Stimulated activated CD8-positive, alpha-beta memory T cell treated with anti-CD3 and anti-CD28 coated beads, Interleukin-7, amount 100 ng/mL, for 48 hours (primary cell): ENCODE results near the gene PRRC1.

ENCODE experiments used
- DNase-seq, 2 donors: peaks; one replicate each; pipeline ENCODE4 v3.0.0-alpha.2; 2020; ENCODE audit warnings: low read depth in 1 of 2; ENCODE audit errors: extremely low read depth in 1 of 2

Gene PRRC1

DNA sequence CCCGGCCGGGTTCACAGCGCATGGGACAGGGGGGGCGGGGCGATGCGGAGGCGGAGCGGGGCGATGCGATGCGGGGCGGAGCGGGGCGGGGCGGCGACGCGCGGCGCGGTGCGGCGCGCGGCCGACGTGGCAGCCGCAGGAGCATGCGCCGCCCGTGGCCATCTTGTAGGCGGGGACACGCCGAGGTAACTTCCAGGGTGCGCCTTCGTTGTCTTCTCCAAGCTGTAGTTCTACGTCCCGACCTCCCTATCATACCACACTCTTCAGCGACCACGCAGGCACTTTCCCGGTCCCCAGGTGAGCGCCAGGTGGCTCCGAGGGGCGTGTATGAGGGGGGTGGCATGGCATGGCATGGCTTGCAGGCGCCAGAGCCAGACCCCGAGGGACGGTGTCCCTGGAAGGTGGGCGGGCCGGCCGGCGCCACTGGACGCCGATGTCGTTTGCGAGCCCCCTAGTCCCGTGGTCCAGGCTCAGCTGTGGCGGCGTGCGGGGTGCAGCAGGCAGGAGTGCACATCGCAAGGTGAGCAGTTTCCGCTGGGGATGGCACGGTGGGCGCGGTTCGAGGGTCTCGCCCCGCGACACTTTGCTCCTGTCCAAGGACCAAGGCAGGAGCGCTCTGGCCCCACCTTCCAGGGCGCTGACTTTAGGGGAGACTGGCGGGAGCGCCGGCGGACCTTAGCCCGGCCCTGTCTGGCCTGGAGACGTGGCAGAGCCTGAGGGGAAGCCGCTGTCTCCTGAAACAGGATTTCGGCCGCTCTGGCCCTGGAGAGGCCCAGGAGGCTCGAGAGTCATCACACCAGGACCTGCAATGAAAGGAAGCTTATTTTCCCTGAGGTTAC lies at the start of gene PRRC1:
Gene PRRC1, plus strand, starts transcription at position 161 of the 839 bp plus-strand sequence. CDS start 5,840 bp downstream, outside the sequence.
- DNase-seq: peak; percentile 59 to 64

DNA sequence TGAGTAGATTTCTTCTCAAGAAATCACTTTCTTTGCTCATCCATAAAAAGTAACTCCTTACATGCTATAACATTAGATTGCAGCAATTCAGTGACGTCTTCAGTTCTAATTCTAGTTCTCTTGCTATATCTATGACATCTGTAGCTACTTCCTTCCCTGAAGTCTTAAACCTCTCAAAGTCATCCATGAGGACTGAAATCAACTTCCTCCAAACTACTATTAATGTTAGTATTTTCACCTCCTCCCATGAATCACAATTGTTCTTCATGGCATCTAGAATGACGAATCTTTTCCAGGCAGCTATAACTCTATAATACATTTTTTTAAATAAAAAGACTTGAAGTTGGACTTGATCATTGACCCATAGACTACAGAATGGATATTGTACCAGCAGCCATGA lies 46.2 kb upstream of the PRRC1 start:
- DNase-seq: no peak

DNA sequence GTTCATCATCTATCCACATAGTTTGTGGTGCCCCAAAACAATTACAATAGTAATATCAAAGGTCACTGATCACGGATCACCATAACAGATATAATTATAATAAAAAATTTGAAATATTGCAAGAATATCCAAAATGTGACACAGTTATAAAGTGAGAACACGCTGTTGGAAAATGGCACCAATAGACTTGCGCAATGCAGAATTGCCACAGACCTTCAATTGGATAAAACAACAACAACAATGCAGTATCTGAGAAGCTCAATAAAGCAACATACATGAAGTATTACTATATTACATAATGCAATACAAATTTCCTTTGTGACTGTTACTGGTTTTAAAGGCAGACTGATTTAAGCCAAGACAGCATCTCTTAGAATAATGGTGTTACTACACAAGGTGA lies 44.7 kb upstream of the PRRC1 start:
- DNase-seq: no peak

DNA sequence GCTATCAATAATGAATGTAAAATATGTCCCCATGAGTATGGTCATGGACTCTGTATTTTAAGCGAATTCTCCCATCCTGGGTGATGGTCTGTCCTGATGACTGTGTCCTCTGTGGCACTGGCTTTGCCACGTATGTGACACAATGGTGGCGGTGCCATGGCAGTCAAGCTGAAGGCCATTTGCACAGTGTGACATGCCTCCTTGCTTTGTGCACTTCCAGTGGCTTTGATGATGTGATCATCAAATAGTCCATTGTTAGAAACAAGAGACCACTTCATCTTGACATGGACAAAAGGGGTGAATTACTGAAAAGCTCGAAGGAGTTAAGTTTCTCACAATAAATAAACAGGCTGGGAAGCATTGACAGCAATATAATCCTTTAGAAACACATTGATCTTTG lies 31.0 kb upstream of the PRRC1 start:
- DNase-seq: no peak

DNA sequence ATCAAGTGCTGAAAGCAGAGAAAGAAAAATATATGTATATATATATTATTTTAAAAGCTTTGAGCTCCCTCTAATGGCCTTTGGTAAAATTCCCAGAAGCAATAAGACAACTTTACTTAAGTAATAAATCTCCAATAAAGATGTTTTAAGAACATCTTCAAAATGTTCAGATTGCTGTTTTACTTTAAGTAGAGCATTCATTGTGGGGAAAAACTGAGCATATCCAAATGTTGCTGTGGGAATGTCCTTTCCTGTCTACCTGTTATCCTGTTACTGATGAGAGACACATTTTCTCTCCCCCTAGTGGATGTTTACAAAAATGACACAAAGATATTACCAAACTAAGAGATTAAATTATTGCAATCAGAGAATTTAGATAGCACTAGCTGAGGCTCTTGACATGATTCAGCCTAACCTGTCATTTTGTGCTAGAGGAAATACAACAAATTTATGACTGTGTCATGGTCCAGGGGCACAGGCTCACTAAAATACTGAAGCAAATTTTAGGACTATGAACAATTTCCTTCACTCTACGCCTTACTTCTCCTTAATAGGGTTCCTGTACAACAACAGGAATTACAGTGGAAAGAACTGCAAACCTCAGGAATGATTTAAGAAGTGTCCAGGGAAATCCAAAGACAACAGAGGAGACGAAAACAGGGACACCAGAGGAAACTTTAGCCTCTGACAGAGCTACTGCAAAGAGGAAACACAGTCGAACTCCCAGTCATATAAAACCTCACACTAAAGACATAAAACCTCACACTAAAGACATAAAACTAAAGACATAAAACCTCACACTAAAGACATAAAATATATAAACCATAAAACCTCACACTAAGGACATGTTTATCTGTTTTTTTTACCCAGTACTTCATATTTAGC lies 24.3 kb upstream of the PRRC1 start:
- DNase-seq: no peak

DNA sequence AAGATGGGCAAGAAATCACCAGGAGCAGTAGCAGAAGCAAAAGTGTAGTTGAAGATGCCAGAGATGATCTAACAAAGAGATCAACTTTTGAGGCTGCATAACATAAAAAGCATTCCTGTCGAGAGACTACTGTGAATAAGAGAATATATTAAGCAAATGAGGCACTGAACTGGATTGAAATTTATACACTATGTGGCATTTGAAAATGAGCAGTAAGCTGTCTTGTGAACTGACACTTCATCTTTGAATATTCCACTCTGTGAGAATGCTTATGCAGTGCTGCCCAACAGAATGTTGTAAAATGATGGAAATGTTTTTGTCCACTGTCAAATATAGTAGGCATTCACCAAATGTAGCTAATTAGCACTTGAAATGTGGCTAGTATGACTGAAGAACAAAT lies 18.9 kb upstream of the PRRC1 start:
- no peak for DNase-seq

DNA sequence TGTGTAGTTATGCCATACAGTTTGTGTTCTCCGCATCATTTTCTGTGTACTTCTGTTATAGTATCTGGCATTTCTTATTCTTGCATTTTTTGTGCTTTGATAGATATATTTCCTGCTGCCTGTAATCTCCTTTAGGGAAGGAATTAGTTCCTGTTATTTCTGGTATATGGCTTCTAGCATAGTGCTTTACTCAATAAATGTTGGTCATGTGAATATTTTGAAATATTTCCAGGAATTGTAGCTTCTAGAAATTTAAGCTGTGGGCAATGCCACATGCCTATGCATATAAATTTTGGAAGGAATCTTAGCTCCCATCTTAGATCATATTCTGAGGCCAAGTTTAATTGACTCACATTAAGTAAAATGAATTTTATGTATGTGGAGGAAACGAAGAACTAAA lies 11.5 kb upstream of the PRRC1 start:
- DNase-seq: no peak

DNA sequence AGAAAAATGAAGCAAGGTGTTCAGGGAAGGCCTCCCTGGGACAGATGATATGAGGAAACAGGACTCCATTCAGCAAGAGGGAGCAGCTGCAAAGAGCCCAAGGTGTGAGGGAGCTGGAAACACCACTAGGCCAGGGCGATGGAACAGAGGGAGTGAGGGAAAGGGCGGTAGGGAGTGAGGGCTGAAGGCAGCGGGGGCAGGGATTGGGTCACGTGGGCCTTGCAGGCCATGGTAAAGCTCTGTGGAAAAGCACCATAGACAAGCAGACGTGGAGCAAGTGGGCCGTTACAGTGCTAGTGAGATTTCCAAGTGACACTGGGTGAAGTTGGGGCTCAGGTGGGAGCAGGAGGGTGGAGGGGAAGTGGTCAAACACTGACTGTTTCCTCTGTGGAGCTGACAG lies 10.8 kb upstream of the PRRC1 start:
- no peak for DNase-seq

DNA sequence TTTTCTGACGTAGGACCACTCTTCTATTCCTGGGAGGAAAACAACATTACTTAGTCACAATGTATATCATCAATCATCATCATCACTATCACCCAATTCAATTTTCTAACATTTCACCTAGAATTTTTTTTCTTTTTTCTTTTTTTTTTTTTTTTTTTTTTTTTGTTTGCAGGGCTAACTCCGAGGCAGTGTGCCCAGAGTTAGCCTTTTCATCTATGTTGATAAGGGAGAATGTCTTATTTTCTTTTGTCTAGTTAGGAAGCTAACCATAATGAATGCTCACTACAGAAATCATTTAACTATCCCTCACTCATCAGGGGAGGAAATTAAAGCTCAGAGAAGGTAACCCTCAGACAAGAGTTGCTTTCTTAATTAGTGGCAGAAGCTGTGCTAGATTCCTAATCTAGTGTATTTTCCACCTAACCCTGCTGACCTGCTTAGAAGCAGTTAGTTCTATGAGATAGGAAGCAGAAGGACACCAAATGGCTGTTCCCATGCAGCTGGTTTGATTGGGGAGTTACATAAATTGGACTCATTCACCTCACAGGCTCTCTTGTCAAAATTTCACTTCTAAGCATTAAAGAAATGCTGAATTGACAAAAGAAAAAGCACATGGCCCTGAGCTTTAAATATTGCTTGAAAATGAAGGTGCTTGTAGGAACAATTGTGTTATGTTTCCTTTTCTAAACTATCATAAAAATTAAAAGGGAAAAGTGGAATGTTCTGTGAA lies 8.6 kb upstream of the PRRC1 start:
- no peak for DNase-seq

DNA sequence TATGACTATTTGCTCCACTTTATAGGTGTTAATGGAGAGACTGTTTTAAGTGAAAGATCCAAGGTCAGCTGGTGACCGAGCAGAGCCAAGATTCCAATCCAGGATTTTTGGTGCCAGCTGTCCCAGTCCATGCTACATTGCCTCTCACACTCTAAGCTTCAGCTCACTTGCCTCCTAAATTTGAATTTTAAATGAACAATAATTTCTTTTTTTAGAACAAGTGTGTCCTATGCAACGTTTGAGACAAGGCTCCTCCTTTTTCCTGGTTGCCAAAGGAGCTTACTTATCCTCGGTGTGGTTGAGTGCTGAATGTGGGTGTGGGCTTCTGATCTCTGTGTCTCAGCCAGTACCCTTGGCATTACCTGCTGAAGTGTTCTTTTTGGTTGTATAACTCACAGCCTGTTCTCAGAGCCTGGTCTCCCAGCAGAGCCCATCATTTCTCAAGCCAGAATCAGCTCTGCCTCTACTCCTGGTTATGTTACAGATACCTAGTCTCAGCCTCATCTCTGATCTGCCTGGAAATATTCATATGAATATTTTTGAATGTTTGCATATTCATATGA lies 4.0 kb upstream of the PRRC1 start:
- no peak for DNase-seq

DNA sequence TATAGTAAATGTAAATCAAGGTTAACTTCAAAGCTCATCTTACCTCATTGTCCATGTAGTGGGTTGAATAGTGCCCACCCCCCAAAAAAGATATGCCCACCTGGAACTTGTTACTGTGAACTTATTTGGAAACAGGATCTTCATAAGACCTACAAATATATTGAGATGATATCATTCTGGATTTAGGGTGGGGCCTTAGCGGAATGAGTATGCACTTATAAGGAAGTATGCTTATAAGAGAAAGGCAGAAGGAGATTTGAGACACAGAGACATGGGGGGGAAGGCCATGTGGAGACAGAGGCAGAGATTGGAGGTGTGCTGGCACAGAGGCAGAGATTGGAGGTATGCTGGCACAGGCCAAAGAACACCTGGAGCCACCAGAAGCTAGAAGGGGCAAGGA lies 2.6 kb upstream of the PRRC1 start:
- DNase-seq: no peak

DNA sequence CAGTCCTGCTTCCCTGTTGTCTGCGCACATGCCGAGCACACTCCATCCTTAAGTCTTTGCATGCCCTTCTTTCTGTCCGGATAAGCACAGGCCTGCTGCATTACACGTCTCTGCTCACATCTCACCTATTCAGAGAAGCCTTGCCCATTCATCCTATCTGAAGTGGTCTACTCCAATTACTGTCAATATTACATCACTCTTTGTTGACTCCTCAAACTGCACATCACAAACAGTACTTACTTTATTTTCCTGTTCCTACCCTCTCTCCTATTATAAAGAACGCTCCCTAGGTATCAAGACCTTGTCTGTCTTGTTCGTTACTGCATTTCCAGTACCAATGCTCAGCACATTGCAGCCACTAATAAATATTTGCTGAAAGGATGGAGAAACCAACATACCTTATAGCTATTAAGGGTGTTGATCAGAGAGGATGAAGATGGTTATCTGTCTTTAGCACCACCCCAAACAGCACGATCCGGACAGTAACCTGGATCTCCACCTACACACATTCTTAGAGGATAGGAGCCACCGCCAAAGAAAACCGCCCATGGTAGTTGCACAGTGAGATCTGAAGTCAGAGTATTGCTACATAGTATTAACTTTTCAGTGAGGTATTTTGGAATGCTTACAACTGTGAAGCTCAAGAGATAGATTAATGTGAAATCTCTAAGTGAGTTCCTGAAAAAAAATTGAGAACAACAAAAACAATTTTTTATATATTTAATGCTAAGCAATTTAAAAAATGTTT lies 1.6 kb upstream of the PRRC1 start:
- no peak for DNase-seq

DNA sequence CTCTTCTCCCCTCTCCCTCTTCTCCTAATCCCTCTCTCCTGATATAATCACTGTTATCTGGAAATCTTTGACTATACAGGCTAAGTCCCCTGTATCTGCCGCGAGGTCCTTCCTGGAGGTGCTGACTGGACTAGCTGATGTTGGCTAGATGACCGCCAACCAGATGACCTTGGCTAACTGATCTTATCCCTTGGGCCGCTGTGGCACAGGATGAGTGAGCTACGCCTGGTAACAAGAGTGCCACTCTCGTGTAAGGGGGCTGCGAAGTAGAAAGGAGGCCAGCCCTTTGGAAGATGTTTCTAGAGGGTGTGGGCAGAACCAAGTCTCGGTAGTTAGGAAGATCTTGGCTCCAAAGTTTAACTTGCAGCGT lies 345 bp upstream of the PRRC1 start:
- DNase-seq: no peak

DNA sequence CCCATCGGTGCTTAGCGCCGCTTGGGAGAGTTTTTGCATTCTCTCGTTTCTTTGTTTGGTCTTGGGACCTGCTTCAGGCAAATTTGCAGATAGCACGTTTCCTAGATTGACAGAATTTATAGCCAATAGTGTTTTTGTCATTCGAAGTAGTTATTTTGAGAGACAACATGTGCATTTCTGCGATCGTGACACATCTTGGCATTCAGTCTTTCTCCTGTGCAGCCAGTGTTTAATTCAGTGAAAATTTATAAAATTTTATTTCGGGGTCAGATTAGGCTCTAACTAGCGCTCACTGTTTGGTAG lies 830 bp downstream of the PRRC1 start:
- no peak for DNase-seq

DNA sequence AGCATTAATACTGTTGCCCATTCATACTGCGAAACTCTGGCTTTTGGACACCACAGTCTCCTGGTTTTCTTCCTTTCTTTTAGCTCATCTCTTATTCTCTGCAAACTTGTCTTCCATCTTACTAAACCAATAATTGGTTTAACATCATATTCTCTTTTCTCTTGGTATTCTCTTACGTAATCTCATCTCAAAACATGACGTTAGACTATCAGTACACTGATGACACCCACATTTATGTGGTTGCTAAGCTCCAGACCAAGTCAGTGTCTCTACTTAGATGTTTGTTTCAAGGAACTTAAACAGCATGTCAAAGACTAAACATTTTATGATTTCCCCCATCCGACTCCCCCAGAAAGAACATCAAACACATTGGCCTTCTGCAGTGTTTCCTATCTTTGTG lies 2.1 kb downstream of the PRRC1 start:
- no peak for DNase-seq

DNA sequence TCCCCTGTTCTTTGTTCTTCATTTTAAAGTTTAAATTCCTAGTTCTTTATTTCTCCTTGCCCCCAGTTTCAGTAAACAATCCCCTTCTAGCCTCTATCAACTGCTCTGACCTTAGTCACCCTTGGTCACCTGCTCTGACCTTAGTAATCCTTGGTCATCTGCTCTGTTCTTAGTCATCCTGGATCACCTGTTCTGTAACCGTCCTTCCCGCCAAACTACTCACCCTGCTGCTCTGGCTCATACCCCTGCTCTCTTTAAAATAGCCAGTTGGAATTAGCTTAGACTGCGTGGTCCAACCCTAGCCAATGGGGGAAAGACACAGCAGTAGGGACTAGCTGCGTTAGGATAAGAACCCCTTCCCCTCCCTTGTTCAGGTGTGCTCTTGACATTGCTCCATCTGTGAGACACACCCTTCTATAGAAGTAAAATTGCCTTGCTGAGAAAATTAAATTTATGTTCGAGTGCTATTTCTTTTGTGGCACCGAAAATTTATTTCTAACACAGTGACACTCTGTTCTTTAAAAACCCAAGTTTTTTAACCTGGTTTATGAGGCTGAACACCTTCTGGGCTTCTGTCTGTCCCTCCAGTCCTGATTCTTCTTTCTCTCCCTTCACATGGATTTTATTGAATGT lies 3.8 kb downstream of the PRRC1 start:
- DNase-seq: no peak

DNA sequence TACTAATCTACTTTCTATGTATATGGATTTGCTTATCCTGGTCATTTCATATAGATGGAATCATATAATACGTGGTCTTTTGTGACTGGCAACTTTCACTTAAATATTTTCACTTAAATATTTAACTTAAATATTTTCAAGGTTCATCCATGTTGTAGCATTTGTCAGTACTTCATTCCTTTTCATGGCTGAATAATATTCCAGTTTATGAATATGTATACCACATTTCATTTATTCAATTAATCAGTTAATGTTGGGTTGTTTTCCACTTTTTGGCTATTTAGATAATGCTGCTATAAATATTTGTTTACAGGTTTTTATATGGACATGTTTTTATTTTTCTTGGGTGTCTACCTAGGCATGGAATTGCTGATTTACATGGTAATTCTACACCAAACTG lies 7.7 kb downstream of the PRRC1 start:
- DNase-seq: no peak

DNA sequence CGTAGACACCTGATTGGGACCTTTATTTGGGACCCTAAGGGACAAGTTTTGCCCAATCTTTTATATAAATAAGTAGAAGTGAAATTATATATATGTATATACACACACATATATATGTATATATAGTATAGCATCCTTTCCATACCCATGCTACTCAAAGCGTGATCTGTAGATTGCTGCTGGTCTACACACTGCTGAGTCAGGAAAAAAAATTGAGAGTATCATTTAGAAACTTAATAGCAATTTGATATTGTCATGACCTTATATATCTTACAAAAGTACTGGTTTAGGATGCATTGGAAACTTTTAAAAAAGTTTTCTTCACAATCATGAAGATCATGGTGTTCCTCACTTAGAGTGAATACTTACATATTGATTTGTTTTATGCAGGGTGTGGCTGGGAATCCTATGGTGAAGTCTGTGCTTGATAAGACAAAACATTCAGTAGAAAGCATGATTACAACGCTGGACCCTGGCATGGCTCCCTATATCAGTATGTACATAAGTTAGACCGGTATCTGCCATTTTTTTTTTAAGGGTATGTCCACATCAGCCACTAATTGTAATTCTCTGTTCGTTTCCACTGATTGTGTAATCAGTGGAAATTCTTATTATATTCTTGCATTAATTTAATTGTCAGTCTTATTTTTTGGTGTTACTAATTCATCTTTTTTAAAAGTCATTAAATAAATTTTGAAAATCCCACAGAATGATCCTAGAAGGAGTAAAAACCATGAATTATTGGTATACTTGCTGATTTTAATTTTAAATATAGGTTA lies 12.7 kb downstream of the PRRC1 start:
- DNase-seq: no peak

DNA sequence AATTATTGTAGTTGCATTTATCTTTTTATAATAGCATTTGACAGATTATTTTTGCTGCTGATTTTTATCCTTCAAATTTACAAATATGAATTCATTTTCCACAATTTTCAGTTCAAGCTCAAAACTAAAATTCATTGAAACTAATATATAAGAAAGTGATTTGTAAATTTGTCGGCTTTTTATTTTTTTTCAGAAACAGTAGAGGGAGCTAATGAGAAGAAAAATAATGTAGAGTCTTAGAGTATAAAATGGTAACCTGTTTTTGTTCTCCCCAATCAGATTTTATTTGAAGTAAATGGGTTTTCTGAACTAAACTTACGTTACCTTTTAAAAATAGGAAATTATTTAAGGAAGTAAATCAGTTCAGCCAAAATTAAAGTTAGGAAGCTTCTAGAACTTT lies 19.2 kb downstream of the PRRC1 start:
- DNase-seq: no peak
